HG02884 (cell line): ENCODE measurements around the gene DCLK1.

Experiments
- ATAC-seq: cut with Tn5 transposase; IDR thresholded peaks from one replicate; pipeline ENCODE4 v1.9.1; 2021; ENCODE audit warnings: mild to moderate bottlenecking, moderate library complexity; ENCODE audit not compliant: unreplicated experiment

The DCLK1 gene

DNA sequence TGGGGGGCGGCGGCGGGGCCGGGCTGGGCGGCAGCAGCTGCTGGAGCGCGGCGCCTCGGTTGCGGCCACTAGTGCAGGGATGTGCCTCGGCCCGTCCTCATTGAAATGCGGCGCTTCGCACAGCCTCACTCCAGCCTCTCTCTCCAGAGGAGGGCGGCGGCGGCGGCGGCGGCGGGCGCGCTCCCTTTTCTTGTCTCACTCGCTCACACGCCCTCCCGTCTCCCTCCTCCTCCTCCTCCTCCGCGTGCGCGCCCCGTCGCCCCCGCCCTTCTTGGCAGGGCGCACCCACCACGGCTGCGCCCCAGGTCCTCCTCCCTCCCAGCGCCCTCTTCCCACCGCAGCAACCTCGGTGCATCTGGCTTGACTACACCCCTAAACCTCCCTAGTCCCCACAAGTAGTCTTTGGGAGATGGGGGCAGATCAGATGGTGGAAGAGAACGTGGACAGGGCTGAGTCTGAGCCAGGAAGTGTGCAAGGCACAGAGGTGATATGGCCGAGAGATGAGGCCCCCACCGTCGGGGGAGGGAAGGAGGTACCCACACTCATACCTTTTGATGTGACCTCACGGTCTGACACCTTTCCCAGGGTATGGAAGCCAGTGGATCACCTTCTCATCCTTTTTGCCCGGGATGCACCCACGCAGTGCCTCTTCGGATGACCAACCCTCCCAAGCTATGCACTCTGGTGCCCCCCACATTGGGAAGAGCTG is at the start of gene DCLK1:
Gene DCLK1 (minus strand): TSS at position 161 of the 709 bp plus-strand sequence.
- ATAC-seq = no peak

DNA sequence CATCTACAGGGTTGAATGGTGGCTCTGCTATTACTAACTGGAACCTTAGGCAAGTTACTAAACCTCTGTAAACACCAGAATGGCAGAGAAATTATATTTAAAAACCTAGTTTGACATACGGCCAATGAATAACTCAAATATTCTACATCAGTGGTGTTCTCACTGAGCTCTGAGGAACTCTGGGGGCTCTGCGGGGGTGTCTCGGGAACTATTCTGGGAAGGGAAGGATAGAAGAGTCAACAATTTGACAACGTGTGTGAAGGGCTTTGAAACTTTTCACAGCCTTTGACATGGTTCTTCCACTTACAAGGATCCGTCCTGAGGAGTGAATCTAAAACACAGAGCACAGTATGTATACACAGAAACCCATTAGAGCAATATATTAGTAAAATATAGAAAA is 44.4 kb upstream of the DCLK1 start:
- ATAC-seq = no peak

DNA sequence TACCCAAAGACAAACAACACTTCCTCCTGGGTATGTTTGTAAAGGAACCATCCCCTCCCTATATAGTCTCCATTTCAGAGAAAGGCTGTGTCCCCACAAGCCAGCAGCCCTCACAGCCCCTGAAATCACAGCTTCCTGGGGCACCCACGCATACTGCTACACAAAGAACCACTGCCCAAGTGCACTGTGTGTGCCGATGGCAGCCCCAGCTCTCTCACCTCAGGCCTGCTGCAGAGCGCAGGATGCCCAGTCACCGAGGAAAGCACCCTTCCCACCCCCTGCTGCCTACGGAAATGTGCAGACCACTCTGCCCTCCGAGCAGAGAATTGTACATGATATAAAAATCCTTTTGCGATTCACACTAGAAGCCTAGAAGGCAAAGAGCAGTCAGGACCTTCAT is 43.7 kb upstream of the DCLK1 start:
- no peak for ATAC-seq

DNA sequence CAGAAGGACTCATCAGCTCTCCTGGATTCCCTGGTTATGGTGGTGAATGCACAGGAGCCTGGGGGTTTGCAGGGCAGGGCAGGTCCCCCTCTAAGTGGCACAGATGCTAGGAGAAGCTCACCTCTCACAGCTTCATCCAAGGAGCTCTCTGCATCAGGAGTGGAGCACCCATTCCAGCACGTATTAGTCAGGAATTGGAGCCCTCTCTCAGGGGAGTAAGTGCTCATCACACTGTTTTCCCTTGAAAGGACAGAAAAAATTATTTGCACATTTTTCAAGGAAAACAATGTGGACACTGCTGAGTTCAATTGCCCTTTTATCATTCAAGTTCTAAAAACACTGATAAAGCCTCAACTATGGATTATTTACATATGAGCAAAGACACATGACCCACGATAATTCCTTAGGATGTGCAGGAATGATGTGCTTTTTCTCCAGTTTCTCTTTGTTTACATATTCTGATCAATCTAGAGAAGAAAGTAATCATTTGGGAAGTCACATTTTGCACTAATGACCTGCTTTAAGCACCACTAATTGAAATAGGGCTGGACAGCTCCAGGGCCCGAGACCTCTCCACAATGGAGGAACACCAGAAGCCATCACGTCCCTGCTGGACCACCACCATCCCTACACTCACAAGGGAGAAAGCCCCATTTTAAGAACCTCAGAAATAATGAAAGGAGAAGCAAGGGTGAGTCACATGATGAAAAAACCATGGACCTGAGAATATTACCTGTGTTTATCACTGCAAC is 42.6 kb upstream of the DCLK1 start:
- ATAC-seq = no peak

DNA sequence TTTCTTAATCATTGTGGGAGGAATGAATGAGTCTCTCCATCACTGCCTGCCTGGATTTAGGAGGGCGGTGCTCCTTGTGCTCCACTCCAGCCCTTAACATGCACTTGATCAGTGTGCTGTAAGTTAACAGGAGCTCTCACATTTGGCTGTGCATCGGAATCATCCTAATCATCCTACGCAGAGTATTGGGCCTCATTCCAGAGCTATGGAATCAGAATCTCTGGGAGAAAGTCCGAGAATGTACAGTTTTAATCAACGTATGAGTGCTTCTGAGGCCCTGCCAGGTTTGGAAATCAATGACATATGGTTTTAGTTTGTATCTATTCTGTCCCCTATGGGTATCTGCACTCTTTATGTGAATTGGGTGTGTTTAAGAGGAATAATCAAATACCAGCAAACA is 34.9 kb upstream of the DCLK1 start:
- ATAC-seq = no peak

DNA sequence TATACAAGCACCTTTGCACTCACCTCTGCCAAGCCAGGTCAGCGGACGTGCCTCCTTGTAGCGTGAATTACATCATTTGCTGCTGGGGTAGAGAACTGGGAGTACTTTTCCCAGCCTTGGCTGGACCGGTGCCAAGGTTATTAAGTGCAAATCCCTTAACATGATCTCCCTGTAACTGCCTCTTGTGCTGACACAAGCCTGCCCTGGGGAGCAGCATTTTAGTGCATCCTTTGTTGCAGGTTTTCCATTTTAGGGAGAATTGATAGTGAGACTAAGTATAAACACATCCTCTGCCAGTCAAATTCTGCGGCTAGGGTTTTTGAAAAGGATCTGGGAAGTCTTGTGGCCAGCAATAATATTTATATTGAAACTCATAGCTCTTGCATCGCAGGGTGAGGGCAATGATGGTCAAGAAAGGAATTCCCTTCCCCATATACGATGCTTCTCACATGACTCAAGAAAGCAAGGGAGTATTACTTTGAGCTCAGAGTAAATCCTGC is 32.7 kb upstream of the DCLK1 start:
- ATAC-seq = no peak

DNA sequence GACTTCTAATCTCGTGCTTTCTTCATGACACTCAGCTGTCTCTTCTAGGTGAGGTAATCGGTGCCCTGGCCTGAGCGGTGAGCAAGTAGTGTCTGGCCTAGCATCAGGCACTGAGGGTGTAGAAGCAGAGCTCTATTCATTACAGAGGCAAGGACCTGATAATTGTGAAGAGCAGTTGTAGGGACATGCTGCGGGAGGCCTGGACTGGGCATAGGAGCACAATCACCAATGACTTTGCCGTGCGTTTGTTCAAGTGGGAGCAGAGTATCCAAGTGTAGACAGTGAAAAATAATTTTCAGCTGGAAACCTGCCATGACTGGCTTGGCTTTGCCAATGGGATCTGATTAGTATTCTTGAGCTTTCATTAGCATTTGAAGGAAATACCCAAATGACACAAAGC is 32.1 kb upstream of the DCLK1 start:
- no peak for ATAC-seq

DNA sequence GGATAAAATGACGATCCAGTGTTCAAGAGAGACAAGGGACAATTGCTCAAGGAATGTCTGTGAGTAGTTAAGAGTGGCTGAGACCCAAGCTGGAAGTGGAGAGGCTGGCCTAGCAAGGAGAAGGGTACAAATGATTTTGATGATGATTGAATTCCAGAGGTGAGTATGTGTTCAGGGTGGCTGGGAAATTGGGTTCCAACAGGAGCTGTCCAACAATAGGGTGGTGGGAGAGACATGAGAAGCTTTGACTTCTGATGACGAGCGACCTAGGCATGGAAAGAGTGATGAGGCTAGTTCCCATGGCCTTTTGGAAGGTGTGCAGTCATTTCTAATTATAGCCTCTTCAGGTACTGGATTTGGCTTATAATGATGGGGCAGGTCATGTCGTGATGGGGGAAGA is 29.1 kb upstream of the DCLK1 start:
- ATAC-seq = no peak

DNA sequence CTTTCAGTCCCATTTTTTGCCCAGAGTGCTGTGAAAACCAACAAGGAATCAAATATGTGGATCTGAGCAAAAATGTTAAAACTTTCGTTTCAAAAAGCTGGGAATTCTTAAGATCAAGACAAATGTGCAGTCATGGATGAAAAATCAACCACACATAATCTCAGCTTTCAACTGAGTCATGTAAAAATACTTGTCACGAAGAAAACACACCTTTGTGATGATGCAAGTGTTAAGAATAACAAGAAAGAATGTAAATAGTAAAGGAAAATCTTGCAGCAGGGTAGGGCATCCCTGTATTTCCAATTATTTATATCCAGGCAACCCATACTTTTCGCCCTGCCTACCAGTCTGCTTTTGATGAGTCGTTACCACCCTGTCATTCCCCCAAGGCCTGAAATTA is 27.4 kb upstream of the DCLK1 start:
- no peak for ATAC-seq

DNA sequence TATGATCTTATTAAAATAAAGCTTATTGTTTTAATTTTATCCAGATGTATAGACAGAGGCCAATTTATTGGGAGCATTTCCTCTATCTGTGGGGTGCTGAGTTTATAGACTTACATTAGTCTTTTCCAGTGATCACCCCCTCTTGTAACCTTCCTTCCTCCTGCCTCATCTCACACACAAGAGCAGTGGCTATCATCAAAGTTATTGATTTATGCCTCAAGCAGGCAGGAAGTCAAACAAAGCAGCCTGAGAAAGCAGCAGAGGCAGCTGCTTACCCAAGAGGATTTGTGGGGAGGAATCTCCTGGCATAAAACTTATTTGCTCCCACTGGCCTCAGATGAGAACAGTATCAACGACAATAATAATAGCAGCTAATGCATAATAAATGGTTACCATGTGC is 26.3 kb upstream of the DCLK1 start:
- no peak for ATAC-seq

DNA sequence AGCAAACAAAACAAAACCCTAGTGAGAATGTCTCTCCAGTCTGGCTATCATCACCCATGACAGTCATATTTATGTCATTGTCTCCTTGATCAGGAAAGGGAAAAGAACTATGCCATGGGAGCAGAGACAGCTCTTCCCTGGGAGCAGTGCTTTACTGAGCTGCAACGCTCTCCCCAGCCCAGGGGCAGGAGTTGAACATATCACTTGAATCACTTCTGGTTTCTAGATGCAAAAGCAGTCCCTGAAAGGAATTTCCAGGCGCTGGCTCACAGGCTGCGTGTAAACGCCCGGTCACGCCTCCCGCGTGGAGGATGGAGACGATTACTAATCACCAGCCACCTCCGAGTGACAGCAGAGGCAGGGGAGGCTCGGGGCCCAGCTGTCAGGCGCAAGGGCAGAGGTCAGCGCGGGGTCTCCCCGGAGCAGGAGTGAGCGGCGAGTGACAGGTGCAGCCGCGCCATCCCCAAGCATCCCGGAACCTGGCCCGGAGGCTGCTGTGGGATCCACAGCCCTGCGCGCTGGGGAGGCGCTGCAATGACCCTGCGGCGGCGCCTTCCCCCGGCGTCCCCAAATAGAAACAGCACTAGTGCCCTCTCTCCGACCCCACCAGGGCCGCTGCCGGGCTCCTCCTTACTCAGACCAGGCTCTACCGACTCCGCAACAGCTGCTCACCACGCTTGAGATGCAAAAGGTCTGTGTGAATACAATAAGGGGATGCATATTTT is 23.5 kb upstream of the DCLK1 start:
- ATAC-seq = no peak

DNA sequence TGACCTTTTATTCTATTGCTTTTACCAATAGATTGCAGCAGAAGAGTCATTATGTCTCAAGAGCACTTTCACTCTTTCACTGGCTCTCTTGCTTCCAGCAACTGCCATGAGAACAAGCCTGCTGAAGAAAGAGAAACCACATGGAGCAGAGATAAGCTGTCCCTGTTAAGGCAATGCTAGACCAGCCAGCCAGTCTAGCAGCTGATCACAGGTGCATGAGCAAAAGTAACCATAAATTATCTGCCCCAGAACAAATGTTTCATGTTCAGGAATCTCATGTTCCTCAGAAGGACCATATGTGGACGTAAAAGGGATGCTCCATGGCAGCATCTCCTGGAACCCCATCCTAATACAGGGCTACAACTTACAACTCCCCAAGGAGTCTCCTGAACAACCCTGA is 20.4 kb upstream of the DCLK1 start:
- ATAC-seq = no peak

DNA sequence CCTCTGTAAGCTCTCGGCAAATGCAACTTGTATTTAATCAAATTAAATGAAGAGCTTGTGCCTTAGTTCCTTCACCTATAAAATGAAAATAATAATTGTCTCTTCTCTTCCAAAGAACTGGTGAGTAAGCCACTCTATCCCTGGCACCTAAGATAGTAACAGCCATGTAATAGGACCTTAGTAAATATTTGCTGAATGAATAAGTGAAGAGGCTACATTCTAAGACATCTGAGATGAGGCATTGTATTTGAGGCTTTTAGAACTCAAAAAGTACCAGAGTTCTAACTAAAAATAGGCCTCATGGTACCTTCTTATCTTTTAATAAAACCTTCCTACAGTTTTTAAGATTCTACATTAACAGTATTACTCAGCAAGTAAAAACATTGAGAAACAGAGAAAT is 17.3 kb upstream of the DCLK1 start:
- ATAC-seq = no peak

DNA sequence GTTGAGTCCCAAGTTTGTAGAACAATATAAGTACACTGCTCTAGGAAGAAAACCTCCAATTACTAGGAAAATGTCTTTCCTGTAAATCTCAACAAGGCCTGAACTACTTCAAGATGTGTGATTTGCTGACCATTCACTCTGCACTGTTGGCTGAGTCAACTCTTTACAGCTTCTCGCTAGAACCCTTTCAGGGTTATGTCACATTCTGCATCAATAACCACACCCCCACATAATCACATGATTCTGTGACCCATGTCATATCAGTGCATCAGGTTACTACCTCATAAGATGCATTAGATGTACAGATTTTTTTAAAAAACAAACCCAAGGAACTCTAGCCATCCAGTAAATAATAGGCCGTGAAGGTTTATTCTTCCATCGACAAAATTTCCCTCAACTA is 16.1 kb upstream of the DCLK1 start:
- no peak for ATAC-seq

DNA sequence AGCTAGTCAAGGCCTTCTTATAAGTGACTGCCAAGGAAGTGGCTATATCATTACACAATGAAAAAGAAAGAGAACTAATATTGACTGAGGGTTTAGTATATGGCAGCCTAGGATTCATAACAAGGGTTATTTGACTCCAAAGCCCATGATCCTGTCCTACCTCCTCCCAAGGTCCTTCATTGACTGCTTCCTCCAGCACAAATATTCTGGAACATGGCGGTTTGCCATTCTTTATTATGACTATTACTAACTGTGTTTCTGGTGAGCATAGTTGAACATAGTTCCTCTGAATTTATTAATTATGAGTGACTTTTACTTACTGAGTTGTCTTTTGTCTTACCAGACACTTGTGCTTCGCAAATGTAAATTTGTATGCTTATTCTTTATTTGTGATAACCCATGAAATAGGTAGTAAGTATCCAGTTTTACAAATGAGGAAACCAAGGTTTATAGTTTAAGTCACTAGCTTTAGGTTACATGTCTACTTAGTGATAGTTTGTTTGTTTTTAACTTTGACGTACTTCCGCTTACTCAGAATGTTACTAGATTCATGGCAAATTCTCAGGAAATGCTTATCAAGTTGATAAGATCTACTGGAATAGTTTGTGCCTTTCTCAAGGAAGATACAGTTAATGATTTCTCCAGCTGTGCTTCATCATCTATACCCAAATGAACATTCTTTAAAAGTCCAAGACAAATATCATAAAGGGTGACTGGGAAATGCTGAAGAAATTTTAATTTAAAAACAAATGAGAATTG is 15.5 kb upstream of the DCLK1 start:
- no peak for ATAC-seq

DNA sequence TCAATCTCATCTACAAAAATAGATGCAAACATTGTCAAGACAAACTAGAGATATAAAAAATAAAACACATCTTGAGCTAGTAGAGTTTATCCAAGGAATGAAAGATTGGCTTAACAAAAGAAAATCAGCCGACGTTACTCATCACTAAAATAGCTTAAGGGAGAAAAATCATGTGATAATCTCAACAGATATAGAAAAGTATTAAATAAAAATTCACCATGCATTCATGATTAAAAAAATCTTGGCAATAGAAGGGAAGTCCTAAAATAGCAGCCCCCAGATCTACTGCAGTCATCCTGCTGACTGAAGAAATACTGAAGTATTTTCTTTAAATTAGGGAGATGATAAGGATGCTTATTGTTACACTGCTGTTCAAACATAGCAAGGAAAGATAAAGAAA is 12.6 kb upstream of the DCLK1 start:
- ATAC-seq = no peak

DNA sequence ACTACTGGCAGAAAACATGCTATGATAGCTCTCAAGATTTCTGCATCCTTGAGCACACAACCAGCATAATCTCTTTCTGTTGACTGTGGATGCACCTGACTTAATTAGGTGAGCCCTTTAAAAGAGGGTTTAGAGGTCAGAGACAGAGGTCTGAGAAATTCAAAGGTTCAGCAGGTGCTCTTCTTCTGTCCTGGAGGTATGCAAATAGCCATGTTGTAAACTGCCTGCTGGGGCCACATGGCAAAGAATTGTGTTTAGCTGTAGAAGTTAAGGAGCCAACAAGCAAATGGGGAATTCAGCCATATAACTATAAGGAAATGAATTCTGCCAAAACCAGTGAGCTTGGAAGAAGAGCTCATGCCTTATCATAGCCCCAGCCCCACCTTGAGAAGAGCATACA is 11.6 kb upstream of the DCLK1 start:
- ATAC-seq = no peak

DNA sequence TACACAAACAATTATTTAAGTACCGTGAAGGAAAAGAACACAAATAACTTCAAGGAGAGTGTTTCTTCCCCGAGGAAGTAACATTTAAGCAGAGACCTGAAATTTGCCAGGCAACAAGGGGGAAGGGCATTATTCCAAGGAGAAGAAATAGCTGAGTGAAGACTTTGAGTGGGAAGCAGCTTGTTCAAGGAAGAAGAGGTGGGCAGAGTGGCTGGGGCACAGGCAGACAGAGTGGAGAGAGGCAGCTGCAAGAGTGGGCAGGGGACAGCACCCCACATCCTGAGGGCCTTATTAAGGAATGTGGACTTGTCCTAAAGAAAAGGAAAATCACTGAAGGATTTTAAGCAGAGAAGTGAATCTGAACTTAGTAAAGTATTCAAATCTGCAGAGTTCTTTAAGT is 4.7 kb upstream of the DCLK1 start:
- no peak for ATAC-seq

DNA sequence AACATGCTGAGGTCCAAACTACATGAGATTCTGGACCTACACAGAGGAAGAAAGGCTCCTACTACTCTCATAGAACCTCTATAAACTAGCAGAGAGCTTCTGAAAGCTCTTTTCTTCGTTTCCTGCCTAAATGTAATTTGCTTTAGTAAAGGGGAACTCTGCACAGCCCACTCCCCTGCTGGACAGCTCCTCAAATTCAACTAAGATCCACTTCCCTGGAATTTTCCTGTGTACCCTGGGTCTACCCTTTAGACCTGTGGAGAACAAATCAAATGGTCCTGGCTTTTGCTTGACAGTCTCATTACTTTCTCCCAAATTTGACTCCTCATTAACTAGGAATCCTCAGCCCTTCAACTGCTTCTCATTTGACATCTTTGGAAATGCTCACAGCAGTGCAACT is 3.5 kb upstream of the DCLK1 start:
- no peak for ATAC-seq

DNA sequence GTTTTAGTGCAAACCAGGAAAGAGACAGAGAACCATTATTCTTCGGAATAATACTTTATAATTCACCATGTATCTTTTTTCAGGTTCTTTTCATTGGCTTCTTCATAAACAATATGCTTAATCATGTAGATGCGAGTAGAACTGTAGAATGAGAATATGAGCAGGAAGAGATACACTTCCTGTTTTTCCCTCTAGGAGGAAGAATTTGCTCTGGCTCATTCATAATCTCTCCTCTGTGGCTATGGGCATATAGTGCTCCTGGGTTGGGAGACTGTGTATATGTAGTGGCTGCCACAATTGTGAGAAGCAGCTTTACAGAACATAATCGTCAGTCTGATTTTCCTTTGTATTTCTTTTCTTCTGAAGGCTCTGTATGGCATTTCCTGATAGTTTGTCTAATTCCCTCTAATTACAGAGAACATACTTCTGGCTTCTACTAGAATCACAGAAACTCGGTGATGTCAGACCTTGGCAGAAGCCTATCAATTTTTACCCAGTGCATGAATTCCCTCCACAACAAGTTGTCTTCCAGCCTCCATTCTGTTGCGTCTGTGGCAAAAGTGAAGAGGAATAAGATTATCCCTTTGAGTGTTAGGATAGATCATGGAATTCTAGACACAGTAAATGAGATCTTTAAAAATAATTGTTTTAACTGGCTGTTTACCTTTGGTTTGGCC is 2.9 kb upstream of the DCLK1 start:
- ATAC-seq = no peak

DNA sequence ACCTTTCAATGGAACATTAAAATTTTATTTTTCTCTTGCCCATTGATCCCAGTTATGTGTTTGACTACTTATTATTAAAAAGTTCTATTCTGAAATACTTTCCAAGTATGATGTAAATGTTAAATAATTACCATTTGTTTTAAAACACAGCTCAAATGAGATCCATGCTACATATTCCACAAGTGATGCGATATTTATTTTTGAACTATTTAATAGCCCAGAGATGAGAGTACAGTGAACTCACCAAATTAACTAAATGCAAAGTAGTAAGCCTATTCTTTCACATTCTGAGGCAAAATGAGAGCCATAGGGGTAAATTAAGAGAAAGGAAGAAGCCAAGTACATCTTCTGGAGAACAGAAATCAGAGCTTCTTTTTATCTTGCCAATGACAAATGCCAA is 1.2 kb upstream of the DCLK1 start:
- no peak for ATAC-seq
